HepG2 (cell line): ENCODE data around the gene CEP162. TPM values are rescaled to one million over a fixed set of nuclear protein-coding genes. Genes with fewer than 3 reads are reported as not detected.
A peak's percentile ranks its signal among the peaks of the same experiment; 100 is the strongest.

Source experiments
- AGO1 ChIP-seq: fragments of 200-400 bp; formaldehyde crosslinking; IDR thresholded peaks from 2 replicates; pipeline ENCODE4 v1.6.1; 2017; ENCODE audit warnings: mild to moderate bottlenecking, low read depth, low read length, moderate library complexity; ENCODE audit not compliant: poor library complexity, severe bottlenecking
- GPBP1L1 ChIP-seq: sonication (generic); formaldehyde crosslinking; IDR thresholded peaks from 2 replicates; pipeline ENCODE4 v1.5.0; 2020; ENCODE audit warnings: mild to moderate bottlenecking, missing genetic modification reagents
- PRDM10 ChIP-seq: sonication (generic); formaldehyde crosslinking; IDR thresholded peaks from 2 replicates; pipeline ENCODE4 v1.4.0; 2020; ENCODE audit warnings: low read depth, missing genetic modification reagents
- RCOR2 ChIP-seq: IDR thresholded peaks from 2 replicates; pipeline ENCODE4 v1.6.1; 2016; ENCODE audit warnings: missing biosample characterization, missing genetic modification reagents
- ZNF430 ChIP-seq: sonication (generic); formaldehyde crosslinking; IDR thresholded peaks from 2 replicates; pipeline ENCODE4 v1.9.0; 2021; ENCODE audit warnings: mild to moderate bottlenecking, missing genetic modification reagents
- ZSCAN5A ChIP-seq: sonication (generic); formaldehyde crosslinking; IDR thresholded peaks from 2 replicates; pipeline ENCODE4 v1.8.0; 2022; ENCODE audit warnings: mild to moderate bottlenecking, missing genetic modification reagents, borderline replicate concordance
- polyA plus RNA-seq, 8 experiments: library from polyadenylated mRNA; depleted of rRNA in 3 of 8; stranded (reverse) in 7 of 8; unstranded in 1 of 8; fragments of >200 nt; fragmentation: Illumina TruSeq in 4 of 8; extraction: Trizol in 4 of 8; gene quantifications; 2 replicates each; pipeline versions ENCODE4 v1.2.1 to v1.2.3, GENCODE V29; 2011 to 2016; ENCODE audit warnings: low read depth in 4 of 8, missing spikeins in 1 of 8, mixed read lengths in 1 of 8; ENCODE audit not compliant: insufficient read depth in 1 of 8
- total RNA-seq, 5 experiments: library from RNA; depleted of rRNA; stranded (reverse); fragments of >200 nt; fragmentation: Illumina TruSeq; extraction: Trizol; gene quantifications; 2 replicates each; pipeline ENCODE4 v1.2.3, GENCODE V29; 2016; ENCODE audit warnings: low read depth in 1 of 5

CEP162 gene
- total and polyA plus RNA-seq, 2 of the 13 experiments (the other 11 are each of a cell fraction or from before 2014, with no cell fraction given): 0.50 to 7.9 TPM

- 0 out of 2 replicates have a peak, but pooled peaks have one; percentile 26 for TF ChIP-seq PRDM10 (CRISPR knock-in tag)
- no peak for TF ChIP-seq ZSCAN5A (CRISPR knock-in tag)
- TF ChIP-seq ZNF430: no peak
- TF ChIP-seq AGO1: no peak
- TF ChIP-seq RCOR2 (CRISPR knock-in tag): no peak
- TF ChIP-seq GPBP1L1 (CRISPR knock-in tag): no peak
- TF ChIP-seq, all 625 proteins: peak for 2
These were observed 140.7 kb downstream of the CEP162 start (continued) for GRCh38 chr6:84086545-84087429.
